KMS-11 (cell line): Measurements from ENCODE around the gene PRRX1.

ENCODE experiments used
- H2AFZ ChIP-seq: fragments of 200-600 bp; sonication (generic); 2 replicates; pipeline ENCODE4 v1.6.1; 2016; ENCODE audit warnings: antibody characterized with exemption, mixed run types, low read depth
- H3K27ac ChIP-seq: fragments of 200-600 bp; sonication (generic); 2 replicates; pipeline ENCODE4 v1.6.1; 2016; ENCODE audit warnings: mild to moderate bottlenecking, mixed run types
- H3K27me3 ChIP-seq: fragments of 200-600 bp; sonication (generic); 2 replicates; pipeline ENCODE4 v1.6.1; 2017; ENCODE audit warnings: mild to moderate bottlenecking, low read depth, mixed run types, moderate library complexity; ENCODE audit not compliant: insufficient read depth
- H3K36me3 ChIP-seq: fragments of 200-600 bp; sonication (generic); 2 replicates; pipeline ENCODE4 v1.6.1; 2017; ENCODE audit warnings: mild to moderate bottlenecking, mixed run types; ENCODE audit not compliant: insufficient read depth
- H3K4me1 ChIP-seq: fragments of 200-600 bp; sonication (generic); 2 replicates; pipeline ENCODE4 v1.6.1; 2016; ENCODE audit warnings: mild to moderate bottlenecking, low read depth, mixed run types; ENCODE audit not compliant: poor library complexity, severe bottlenecking
- H3K4me2 ChIP-seq: fragments of 200-600 bp; sonication (generic); 2 replicates; pipeline ENCODE4 v1.7.0; 2016; ENCODE audit warnings: mild to moderate bottlenecking, mixed run types
- H3K4me3 ChIP-seq: fragments of 200-600 bp; sonication (generic); IDR thresholded peaks from 2 replicates; pipeline ENCODE4 v1.6.1; 2017; ENCODE audit warnings: low read depth, low read length, mixed read lengths; ENCODE audit not compliant: insufficient read depth
- H3K79me2 ChIP-seq: fragments of 200-600 bp; sonication (generic); 2 replicates; pipeline ENCODE4 v1.6.1; 2016; ENCODE audit warnings: low read depth, mixed run types; ENCODE audit not compliant: insufficient read depth
- H3K9ac ChIP-seq: fragments of 200-600 bp; sonication (generic); 2 replicates; pipeline ENCODE4 v1.6.1; 2016; ENCODE audit warnings: mild to moderate bottlenecking, mixed run types
- H4K20me1 ChIP-seq: fragments of 200-600 bp; sonication (generic); 2 replicates; pipeline ENCODE4 v1.6.1; 2016; ENCODE audit warnings: mild to moderate bottlenecking, mixed run types; ENCODE audit not compliant: insufficient read depth
- TF ChIP-seq, protein P1 (sequence below): fragments of 200-600 bp; sonication (generic); conservative IDR thresholded peaks from 2 replicates; pipeline ENCODE4 v1.6.1; 2017; ENCODE audit warnings: low read depth, mild to moderate bottlenecking, antibody characterized with exemption, low read length, moderate library complexity, mixed read lengths

Gene PRRX1

DNA sequence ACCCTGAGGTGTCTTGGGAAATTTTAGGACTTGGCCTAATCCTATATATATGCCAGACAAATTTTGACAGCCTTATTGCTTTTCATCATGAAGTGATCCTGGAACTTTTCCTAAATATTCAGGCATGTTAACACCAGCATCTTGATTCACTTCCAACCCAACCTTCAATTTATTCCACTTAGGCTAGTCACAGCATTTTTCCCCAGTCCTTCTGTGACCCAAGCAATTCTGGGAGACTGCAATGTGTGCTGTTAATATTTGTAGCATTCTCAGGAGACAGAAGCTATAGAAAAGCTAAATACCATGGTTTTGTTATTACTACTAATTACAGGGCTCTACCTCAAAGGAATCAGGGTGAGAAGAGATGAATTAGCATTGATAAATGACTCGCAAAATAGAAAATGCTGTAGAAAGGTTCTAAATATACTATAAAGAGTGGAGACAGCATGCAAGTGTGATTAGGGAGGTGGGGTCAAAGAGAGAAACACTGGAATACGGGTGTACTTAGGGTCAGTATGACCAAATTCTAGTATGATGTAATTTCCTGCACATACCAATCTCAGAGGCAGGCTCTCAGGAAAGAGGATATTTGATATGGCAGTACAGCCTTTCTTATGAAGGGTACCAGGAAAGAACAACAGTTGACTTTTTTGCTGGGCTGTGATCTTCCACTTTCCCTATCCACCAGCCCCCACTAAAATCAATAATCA lies 29.1 kb downstream of the PRRX1 start:
- TF ChIP-seq, protein P1, sequence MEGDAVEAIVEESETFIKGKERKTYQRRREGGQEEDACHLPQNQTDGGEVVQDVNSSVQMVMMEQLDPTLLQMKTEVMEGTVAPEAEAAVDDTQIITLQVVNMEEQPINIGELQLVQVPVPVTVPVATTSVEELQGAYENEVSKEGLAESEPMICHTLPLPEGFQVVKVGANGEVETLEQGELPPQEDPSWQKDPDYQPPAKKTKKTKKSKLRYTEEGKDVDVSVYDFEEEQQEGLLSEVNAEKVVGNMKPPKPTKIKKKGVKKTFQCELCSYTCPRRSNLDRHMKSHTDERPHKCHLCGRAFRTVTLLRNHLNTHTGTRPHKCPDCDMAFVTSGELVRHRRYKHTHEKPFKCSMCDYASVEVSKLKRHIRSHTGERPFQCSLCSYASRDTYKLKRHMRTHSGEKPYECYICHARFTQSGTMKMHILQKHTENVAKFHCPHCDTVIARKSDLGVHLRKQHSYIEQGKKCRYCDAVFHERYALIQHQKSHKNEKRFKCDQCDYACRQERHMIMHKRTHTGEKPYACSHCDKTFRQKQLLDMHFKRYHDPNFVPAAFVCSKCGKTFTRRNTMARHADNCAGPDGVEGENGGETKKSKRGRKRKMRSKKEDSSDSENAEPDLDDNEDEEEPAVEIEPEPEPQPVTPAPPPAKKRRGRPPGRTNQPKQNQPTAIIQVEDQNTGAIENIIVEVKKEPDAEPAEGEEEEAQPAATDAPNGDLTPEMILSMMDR: no peak

DNA sequence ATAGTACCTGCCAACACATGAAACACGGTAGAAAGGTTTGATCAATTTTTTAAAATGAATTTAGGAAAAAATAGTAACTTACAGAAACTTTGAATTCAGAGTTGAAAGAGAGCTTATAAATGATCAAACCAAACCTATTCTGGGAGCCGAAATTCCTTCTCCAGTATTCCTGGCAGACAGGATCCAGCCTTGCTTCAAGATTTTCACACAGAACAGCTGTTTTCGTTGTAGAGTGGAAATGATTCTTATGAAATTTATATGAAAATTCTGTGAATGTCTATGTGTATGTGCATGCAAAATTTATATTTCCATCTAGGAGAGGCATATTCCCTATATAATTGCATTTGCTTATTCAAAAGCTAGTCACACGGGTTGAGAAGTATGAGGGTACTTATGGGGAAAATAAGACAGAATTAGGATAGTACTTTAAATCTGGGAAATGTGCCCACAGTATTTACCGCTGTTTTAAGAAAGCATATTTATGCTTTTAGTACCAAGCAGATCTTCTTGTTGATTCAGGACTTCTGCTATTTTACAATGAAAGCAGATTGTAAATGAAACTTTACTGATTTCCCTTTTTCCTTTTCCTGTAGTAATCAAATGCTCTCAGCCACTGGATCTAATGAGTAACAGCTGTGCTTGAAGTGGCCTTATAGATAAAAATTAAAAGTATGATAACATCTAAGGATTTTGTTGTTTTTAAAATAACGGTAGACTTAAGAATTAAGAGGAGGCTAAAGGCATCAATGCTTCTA lies 30.4 kb downstream of the PRRX1 start:
- no peaks in the 10 kb centered on the region for H3K4me1 ChIP-seq

More for the DNA sequence above, 29.1 kb downstream of the PRRX1 start:
- H3K79me2 ChIP-seq: no peaks in the 10 kb centered on the region
- H3K27ac ChIP-seq: no peak overlapping the region
- no peaks in the 10 kb centered on the region for H3K4me1 ChIP-seq
- no peak overlapping the region for H3K9ac ChIP-seq
- H2AFZ ChIP-seq: no peak overlapping the region
- H3K4me3 ChIP-seq: no peak overlapping the region
- H3K27me3 ChIP-seq: no peaks in the 10 kb centered on the region
- H3K36me3 ChIP-seq: no peaks in the 10 kb centered on the region
- no peak overlapping the region for H3K4me2 ChIP-seq
- H4K20me1 ChIP-seq: no peaks in the 10 kb centered on the region

DNA sequence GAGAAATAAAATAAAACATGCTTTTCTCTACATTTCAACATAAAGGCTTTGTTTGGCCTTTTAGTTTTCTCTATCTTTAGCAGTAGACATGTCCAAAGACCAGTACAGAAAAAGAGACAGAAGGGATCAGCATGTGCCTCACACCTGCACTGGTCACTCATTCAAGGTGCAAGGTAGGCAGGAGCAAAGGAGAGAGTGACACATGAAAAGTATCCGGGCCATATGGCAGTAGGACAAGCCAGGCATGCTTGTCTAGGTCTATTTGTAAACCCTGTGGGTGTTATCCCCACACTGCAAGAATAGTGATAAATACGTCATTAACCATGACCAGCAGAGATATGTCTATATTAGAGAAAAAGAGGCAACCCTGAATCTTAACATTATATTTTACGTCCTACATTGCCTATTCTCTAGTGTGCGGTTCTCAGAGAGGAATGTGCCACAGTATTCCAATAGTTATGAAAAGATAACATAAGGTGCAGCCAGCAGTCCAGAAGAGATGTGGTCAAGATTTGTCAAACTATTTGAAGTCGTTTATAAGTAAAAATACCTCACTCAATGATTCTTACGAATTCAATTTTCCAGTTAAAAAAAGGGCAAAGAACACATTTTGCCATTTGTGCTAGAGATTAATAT lies 32.1 kb downstream of the PRRX1 start:
- no peak overlapping the region for H3K4me2 ChIP-seq
- H4K20me1 ChIP-seq: no peaks in the 10 kb centered on the region
- TF ChIP-seq, protein P1: no peak
- H3K9ac ChIP-seq: no peak overlapping the region
- H3K4me1 ChIP-seq: no peaks in the 10 kb centered on the region
- H2AFZ ChIP-seq: no peak overlapping the region
- H3K36me3 ChIP-seq: no peaks in the 10 kb centered on the region
- no peak overlapping the region for H3K27ac ChIP-seq
- no peak overlapping the region for H3K4me3 ChIP-seq
- H3K79me2 ChIP-seq: no peaks in the 10 kb centered on the region
- no peaks in the 10 kb centered on the region for H3K27me3 ChIP-seq

More for the DNA sequence above, 30.4 kb downstream of the PRRX1 start:
- no peak overlapping the region for H3K4me3 ChIP-seq
- H4K20me1 ChIP-seq: no peaks in the 10 kb centered on the region
- H2AFZ ChIP-seq: no peak overlapping the region
- no peaks in the 10 kb centered on the region for H3K79me2 ChIP-seq
- H3K27me3 ChIP-seq: no peaks in the 10 kb centered on the region
- H3K36me3 ChIP-seq: no peaks in the 10 kb centered on the region
- H3K9ac ChIP-seq: no peak overlapping the region
- no peak overlapping the region for H3K4me2 ChIP-seq
- H3K27ac ChIP-seq: no peak overlapping the region
- TF ChIP-seq, protein P1: no peak

DNA sequence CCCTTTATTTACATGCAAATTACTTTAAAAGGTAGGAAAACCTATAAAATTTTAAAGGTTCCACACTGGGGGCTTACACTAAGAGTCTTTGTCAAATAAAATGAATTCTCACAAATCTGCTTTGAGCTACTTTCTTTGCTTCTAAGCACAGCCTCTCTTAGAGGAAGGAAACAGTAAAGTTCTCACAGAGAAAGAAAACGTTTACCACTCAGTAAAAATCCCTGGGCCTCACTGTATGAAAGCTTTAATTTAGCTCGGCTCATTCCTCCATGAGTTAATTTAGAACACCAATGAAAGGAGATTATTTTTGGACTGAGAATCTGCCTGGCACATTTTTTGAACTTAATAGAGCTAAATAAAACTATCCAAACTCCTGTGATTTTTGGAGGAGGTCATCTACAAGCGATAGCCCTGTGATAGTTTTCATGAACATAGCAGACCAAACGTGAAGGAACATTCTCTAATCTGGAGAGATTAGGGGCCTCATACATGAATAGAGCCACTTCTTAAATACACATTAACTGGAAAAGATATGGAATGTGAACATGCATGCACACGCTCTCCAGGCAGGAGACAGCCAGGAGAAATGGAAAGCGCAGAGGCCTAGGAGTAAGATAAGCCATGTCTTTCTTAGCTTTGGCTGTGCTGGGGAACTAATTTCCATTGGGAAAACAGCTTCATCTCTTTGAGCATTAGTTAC lies 32.8 kb downstream of the PRRX1 start:
- Histone ChIP-seq H3K4me1 (no peaks in the 10 kb centered on the region), H3K79me2 (no peaks in the 10 kb centered on the region), H3K4me2 (no peak overlapping the region), H3K27me3 (no peaks in the 10 kb centered on the region), H3K9ac (no peak overlapping the region), H3K36me3 (no peaks in the 10 kb centered on the region), H3K27ac (no peak overlapping the region), H3K4me3 (no peak overlapping the region), H4K20me1 (no peaks in the 10 kb centered on the region), H2AFZ (no peak overlapping the region)
- TF ChIP-seq, protein P1: no peak
